HG02571 (cell line): Measurements from ENCODE around the gene ZSWIM3.
A peak's percentile ranks its signal among the peaks of the same experiment; 100 is the strongest.
"Not testable (repeated sequence)": the region's sequence is repeated elsewhere in the genome, so short reads cannot be mapped to it uniquely, and the experiment has no call there.

ENCODE experiments used
- ATAC-seq: cut with Tn5 transposase; IDR thresholded peaks from one replicate; pipeline ENCODE4 v1.9.1; 2021; ENCODE audit warnings: mild to moderate bottlenecking, moderate library complexity; ENCODE audit not compliant: unreplicated experiment

The ZSWIM3 gene

DNA sequence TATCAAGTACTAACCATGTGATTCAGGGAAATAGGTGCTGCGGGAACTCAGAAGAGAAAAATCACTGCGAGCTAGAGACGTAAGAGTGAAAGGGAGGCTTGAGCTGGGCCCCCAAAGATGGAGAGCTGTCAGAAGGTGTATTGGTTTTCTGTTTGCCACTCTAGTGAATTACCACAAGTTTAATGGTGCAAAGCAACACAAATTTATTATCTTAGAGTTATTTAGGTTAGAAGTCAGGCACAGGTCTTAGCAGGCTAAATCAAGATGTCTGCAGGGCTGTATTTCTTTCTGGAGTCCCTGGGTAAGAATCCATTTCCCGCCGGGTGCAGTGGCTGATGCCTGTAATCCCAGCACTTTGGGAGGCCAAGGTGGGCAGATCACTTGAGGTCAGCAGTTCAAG is 2.5 kb downstream of the ZSWIM3 start:
- ATAC-seq: no peak

GRCh38 chr20:45860560-45861220 is 3.3 kb downstream of the ZSWIM3 start:
- ATAC-seq: no peak

- no peak for ATAC-seq
Measured at GRCh38 chr20:45861221-45862075, 4.0 kb downstream of the ZSWIM3 start.

GRCh38 chr20:45863543-45864470 is 6.4 kb downstream of the ZSWIM3 start:
- ATAC-seq: no peak

GRCh38 chr20:45866454-45866853 is 9.0 kb downstream of the ZSWIM3 start:
- no peak for ATAC-seq

- no peak for ATAC-seq
Measured at GRCh38 chr20:45867136-45867818, 9.9 kb downstream of the ZSWIM3 start.

- no peak for ATAC-seq
Measured at GRCh38 chr20:45867819-45868176, 10.4 kb downstream of the ZSWIM3 start.

DNA sequence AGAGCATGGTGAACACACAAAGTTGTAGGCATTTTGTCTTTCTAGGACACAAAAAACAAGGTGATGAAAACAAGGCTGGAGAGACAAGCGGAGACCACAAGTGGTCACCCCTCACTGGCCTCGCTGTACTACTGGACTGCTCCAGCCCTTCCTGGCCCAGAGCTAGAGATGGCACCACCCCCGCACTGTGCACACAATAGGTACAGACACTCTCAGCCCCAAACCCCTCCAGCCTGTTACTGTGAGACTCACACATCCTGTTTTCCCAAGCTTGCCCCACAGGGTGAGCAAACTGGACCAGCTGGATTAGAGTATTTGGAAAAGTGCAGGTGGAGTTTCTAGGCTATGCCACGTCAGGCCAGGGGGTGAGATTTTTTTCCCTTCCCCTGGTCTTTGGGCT is 15.2 kb downstream of the ZSWIM3 start:
- no peak for ATAC-seq

DNA sequence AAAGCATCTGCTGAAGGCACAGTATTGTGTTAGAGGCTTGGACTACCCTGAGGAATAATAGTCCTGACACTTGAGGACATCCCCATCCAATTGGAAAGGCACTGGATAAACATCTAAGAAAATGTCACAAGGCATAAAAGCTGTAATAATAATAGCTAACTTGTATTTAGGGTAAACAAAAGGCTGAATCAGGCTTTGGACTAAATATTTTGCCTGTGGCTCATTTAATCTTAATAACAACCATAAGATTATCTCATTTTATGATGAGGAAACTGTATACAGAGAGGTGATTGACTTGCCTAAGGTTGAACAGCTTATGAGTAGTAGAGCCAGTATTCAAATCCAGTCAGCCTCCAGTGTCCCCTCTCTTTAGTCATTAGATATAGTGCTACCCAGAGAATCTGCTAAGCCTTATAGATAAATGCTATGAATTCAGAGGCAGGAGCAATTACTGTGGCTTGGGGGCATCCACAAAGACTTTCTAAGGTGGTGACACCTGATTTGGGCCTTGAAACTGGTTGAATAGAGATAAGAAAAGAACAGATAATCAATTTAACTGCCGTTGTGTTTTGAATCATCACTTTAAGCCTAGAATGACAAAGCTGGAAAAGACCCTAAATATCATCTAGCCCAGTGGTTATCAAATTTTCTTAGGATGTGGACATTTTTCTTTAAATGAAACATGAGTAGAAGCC is 16.1 kb downstream of the ZSWIM3 start:
- no peak for ATAC-seq

DNA sequence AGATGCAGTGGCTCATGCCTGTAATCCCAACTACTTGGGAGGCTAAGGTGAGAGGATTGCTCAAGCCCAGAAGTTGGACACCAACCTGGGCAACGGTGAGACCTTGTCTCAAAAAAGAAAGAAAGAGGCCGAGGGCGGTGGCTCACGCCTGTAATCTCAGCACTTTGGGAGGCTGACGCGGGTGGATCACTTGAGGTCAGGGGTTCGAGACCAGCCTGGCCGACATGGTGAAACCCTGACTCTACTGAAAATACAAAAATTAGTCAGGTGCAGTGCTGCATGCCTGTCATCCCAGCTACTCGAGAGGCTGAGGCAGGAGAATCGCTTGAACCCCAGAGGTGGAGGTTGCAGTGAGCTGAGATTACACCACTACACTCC is 16.7 kb downstream of the ZSWIM3 start:
- not testable (repeated sequence) for ATAC-seq

DNA sequence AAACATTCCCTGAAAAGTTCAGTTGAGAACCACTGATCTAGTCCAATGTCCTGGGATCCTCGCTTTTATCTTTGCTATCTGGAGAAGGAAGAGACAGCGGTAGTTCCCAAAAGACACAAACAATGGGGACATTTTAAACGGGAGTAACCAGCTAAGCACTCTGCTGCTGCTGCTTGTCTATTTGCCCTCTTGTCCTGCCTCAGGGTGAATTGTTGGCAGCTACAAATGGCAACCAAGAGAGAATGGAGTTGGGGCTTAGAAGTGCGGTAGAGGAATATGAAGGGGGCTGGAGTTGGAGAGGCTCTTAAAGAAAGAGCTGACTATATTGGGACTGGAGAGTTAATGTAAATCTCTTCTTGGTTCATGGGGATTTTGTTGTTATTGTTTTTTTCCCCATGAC is 17.2 kb downstream of the ZSWIM3 start:
- no peak for ATAC-seq

DNA sequence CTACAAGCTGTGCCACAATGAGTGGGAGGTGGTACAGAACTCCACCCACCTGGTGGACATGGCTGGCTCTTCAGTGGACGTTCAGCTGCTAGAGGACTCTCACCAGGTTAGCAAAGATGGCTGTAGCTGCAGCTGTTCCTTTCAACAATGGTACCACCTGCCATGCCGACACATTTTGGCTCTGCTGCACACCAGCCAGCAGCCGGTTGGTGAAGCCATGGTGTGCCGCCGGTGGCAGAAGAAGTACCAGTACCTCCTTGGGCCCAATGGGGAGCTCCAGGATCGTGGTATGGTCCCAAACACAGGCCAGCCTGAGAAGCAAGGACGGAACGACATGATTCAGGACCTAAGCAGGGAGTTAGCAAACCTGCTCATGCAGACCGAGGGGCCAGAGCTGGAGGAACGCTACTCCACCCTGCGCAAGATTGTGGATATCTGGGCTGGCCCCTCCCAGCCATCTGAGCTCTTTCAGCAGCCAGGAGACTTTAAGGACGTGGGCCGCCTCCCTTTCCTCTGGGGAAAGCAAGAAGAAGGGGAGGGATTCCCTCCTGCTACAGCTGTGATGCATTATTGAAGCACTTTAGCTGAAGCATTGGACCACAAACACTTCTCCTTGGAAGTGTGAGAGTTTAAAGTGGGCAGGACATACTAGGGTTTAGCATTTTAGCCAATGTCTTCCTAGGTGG is 20.8 kb downstream of the ZSWIM3 start:
- ATAC-seq: no peak

DNA sequence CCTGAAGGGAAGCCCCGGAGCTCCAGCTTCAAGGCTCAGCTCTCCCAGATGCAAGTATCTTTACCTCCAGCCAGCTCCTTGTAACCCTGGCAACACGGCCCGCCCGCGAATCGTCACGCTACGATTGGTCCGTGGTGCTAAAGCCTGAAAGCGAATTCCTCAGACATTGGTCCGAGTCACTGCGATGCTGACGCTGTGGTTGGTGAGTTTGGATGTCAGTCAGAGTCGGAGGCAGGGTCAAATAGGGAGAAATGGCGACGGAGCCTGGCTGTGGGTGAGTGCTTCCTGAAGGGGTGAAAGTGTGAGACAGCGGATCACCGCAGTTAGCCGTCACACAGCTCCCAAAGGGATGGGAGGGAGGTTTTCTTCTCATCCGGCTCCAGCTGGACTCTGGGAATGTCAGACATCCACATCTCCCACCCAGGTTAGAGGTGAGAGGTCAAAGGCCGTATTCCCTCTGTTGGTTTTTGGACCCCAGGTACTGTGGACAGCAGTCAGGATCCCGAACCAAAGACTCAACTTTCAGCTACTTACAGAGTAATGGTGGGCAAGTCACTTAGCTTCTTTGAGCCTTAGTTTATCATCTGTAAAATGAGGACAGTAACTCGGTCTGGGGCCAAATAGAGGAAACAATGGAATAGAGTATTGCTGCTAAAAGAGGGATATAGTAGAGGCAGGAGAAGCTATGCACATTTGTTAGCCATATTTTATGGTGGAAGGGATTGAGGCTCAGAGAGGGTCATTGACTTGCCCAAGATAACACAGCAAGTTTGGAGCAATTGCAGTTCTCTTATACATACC is 23.8 kb downstream of the ZSWIM3 start, which contains the start of gene ZSWIM1:
Gene ZSWIM1 (plus strand): TSS at position 240 of the 801 bp plus-strand sequence. CDS start 1,366 bp downstream, outside the sequence.
- peak; percentile 97 for ATAC-seq

- ATAC-seq: no peak
Measured at GRCh38 chr20:45882469-45883099, 25.2 kb downstream of the ZSWIM3 start.

GRCh38 chr20:45883100-45883469 is 25.7 kb downstream of the ZSWIM3 start:
- no peak for ATAC-seq

GRCh38 chr20:45886590-45887345 is 29.4 kb downstream of the ZSWIM3 start:
- no peak for ATAC-seq

- no peak for ATAC-seq
Measured at GRCh38 chr20:45887346-45887715, 29.9 kb downstream of the ZSWIM3 start, which contains the start of gene SPATA25. SPATA25 (minus strand) TSS chr20:45887622; CDS start chr20:45887590, 32 bp downstream.
